ENCODE measurements around the gene RBM8A. TPM values are rescaled to one million over a fixed set of nuclear protein-coding genes. Genes with fewer than 3 reads are reported as not detected.
A peak's percentile ranks its signal among the peaks of the same experiment; 100 is the strongest.

The RBM8A gene
- total RNA-seq, 1 donor from 2014 or later: 81.6 TPM

- DNase-seq: no peak
Observed at GRCh38 chr1:145874646-145875045, 52.6 kb downstream of the RBM8A start.

- peak; percentile 71 for DNase-seq
Observed at GRCh38 chr1:145871994-145872924, 55.0 kb downstream of the RBM8A start.

Other genes starting within 250 kb of the RBM8A start
- 0.78 TPM for gene PDZK1, start 220.1 kb downstream of the RBM8A start, total RNA-seq
- 0.16 TPM for gene CD160, start 208.0 kb downstream of the RBM8A start, total RNA-seq
- 25.7 TPM for gene RNF115, start 103.4 kb downstream of the RBM8A start, total RNA-seq
- gene POLR3C, start 103.3 kb downstream of the RBM8A start, total RNA-seq: 31.5 TPM
- gene NUDT17, start 81.9 kb downstream of the RBM8A start, total RNA-seq: 2.7 TPM
- gene PIAS3, start 68.4 kb downstream of the RBM8A start, total RNA-seq: 5.0 TPM
- 0.62 TPM for gene ANKRD35, start 41.6 kb downstream of the RBM8A start, total RNA-seq
- 1.4 TPM for gene ITGA10, start 17.4 kb downstream of the RBM8A start, total RNA-seq
- gene PEX11B, start 8.8 kb downstream of the RBM8A start, total RNA-seq: 30.9 TPM
- 22.1 TPM for gene LIX1L, start 30.5 kb upstream of the RBM8A start, total RNA-seq
- gene ANKRD34A, start 37.1 kb upstream of the RBM8A start, total RNA-seq: 2.2 TPM
- gene POLR3GL, start 37.2 kb upstream of the RBM8A start, total RNA-seq: 16.2 TPM
- 317 TPM for gene TXNIP, start 69.1 kb upstream of the RBM8A start, total RNA-seq
- not detected for gene HJV, start 94.3 kb upstream of the RBM8A start, total RNA-seq
- gene NBPF10, start 217.3 kb upstream of the RBM8A start, total RNA-seq: 1.1 TPM